Left renal pelvis (tissue), 4 donors: ENCODE data around the gene GYPC. TPM values are rescaled to one million over a fixed set of nuclear protein-coding genes. Genes with fewer than 3 reads are reported as not detected.
"Not testable (repeated sequence)": the region's sequence is repeated elsewhere in the genome, so short reads cannot be mapped to it uniquely, and the experiment has no call there.

Experiments used
- DNase-seq, 4 donors: peaks; one replicate each; pipeline ENCODE4 v3.0.0-alpha.2; 2013; ENCODE audit warnings: low read depth in 4 of 4, low spot score in 3 of 4
- polyA plus RNA-seq, 4 donors: library from polyadenylated mRNA; unstranded; fragments of 120-200 nt; gene quantifications; one replicate each; pipeline ENCODE4 v1.2.1, GENCODE V29; 2013; ENCODE audit not compliant: insufficient read length in 4 of 4

Gene GYPC
- 100 to 1,000 TPM in 1 of 4 donors, 10 to 100 TPM in 3; 55.9 to 108 (median 56.8) TPM for polyA plus RNA-seq

GRCh38 chr2:126655500-126656430 lies at the start of gene GYPC:
TSS of gene GYPC (plus strand) at chr2:126656158. CDS start at chr2:126656264, 106 bp downstream.
- peak in 2 of 4 donors; percentile 42 to 56 for DNase-seq

GRCh38 chr2:126614524-126615227 lies 41.3 kb upstream of the GYPC start:
- DNase-seq: no peak

- DNase-seq: no peak
These were observed 39.3 kb upstream of the GYPC start for GRCh38 chr2:126616606-126617069.

GRCh38 chr2:126620302-126620701 lies 35.7 kb upstream of the GYPC start:
- DNase-seq: no peak

GRCh38 chr2:126623000-126623399 lies 33.0 kb upstream of the GYPC start:
- DNase-seq: no peak

GRCh38 chr2:126627643-126628042 lies 28.3 kb upstream of the GYPC start:
- DNase-seq: no peak

GRCh38 chr2:126634273-126634861 lies 21.6 kb upstream of the GYPC start:
- no peak for DNase-seq

GRCh38 chr2:126635281-126635680 lies 20.7 kb upstream of the GYPC start:
- DNase-seq: no peak

GRCh38 chr2:126635736-126636135 lies 20.2 kb upstream of the GYPC start:
- no peak for DNase-seq

- no peak for DNase-seq
These were observed 18.6 kb upstream of the GYPC start for GRCh38 chr2:126637386-126637785.

- no peak for DNase-seq
These were observed 17.2 kb upstream of the GYPC start for GRCh38 chr2:126638746-126639145.

- DNase-seq: no peak
These were observed 16.7 kb upstream of the GYPC start for GRCh38 chr2:126639276-126639675.

GRCh38 chr2:126641294-126641693 lies 14.7 kb upstream of the GYPC start:
- DNase-seq: not testable (repeated sequence)

- no peak for DNase-seq
These were observed 13.9 kb upstream of the GYPC start for GRCh38 chr2:126642031-126642430.

GRCh38 chr2:126643431-126643830 lies 12.5 kb upstream of the GYPC start:
- DNase-seq: no peak

- DNase-seq: no peak
These were observed 12.0 kb upstream of the GYPC start for GRCh38 chr2:126643972-126644371.

- no peak for DNase-seq
These were observed 11.2 kb upstream of the GYPC start for GRCh38 chr2:126644630-126645191.

GRCh38 chr2:126645211-126645618 lies 10.7 kb upstream of the GYPC start:
- DNase-seq: no peak

- DNase-seq: no peak
These were observed 9.9 kb upstream of the GYPC start for GRCh38 chr2:126646026-126646425.

GRCh38 chr2:126647714-126648344 lies 8.1 kb upstream of the GYPC start:
- DNase-seq: not testable (repeated sequence)
